NOMO-1 treated with DMSO at 0.1 percent for 48 hours (cell line): ENCODE data around the gene CREBL2.
"Not testable (repeated sequence)": the region's sequence is repeated elsewhere in the genome, so short reads cannot be mapped to it uniquely, and the experiment has no call there.

Experiments used
- DNase-seq: peaks from one replicate; lab custom pipeline; 2025; ENCODE audit not compliant: unreplicated experiment; lab: John Stamatoyannopoulos, UW

The CREBL2 gene

GRCh38 chr12:12611512-12612306 lies at the start of gene CREBL2:
TSS of gene CREBL2 (plus strand) at chr12:12611876. CDS start at chr12:12612173, 297 bp downstream.
- DNase-seq: peak; percentile 92

DNA sequence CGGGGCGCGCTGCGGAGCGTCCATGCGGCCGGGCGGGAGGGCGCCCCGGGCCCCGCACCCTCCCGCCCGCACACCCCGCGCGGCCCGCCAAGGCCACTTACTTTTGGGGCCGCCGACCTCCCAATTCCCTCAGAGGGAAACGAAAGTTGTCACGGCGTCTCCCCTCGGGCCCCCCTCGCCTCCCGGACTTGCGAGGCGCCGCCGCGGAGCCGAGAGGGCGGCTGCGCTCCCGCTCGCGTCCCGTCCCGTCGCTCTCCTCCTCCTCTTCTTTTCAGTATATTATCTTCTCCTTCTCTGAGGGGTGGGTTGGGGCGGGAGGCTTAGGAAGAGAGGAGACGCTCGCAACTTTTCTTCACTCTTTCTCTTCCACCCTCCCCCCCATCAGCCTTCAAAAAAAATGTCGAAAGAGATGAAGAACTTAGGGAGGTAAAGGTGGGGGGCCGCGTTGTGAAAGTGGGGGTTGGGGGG lies 49.6 kb upstream of the CREBL2 start:
- no peak for DNase-seq

DNA sequence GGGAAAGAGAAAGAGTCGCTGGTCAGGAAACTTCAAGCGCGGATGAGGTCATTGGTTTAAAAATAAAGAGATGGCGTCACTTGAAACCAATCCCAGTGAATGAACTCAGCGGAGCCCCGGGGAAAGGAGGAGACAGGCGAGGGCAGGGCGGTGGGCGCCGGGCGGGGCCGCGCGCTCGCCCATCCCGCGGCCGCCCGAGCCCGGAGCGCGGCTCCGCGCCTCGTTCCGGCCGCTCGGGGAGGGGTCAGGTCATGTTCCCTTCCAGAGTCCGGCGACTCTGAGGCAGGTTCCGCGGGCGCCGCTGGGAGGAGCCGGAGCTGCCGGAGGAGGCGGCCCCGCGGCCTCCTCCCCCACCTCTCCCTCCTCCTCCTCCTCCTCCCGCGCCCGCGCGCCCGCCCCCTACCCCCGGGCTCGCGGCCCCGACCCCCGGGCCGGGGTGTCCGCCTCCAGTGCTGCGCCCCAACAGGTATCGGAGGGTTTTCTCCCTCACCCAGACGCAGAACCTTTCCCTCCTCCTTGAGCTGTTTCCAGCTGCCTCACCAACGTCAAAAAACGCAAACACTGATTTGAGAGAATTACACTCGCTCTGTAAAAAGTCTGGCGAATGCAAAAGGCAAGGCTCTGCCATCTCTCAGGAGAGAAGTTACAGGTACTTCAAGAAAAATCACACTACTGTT lies 49.0 kb upstream of the CREBL2 start, which contains the start of gene DUSP16:
Gene DUSP16 (minus strand): TSS at position 279 of the 677 bp plus-strand sequence. CDS start 41,765 bp downstream, outside the sequence.
- peak; percentile 66 for DNase-seq

GRCh38 chr12:12563290-12563928 lies 48.3 kb upstream of the CREBL2 start:
- no peak for DNase-seq

GRCh38 chr12:12564911-12565310 lies 46.8 kb upstream of the CREBL2 start:
- DNase-seq: no peak

DNA sequence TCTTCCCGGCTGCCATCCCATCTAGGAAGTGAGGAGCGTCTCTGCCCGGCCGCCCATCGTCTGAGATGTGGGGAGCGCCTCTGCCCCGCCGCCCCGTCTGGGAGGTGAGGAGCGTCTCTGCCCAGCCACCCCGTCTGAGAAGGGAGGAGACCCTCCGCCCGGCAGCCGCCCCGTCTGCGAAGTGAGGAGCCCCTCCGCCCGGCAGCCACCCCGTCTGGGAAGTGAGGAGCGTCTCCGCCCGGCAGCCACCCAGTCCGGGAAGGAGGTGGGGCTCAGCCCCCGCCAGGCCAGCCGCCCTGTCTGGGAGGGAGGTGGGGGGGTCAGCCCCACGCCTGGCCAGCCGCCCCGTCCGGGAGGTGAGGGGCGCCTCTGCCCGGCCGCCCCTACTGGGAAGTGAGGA lies 45.7 kb upstream of the CREBL2 start:
- not testable (repeated sequence) for DNase-seq

GRCh38 chr12:12572659-12573058 lies 39.0 kb upstream of the CREBL2 start:
- DNase-seq: no peak

DNA sequence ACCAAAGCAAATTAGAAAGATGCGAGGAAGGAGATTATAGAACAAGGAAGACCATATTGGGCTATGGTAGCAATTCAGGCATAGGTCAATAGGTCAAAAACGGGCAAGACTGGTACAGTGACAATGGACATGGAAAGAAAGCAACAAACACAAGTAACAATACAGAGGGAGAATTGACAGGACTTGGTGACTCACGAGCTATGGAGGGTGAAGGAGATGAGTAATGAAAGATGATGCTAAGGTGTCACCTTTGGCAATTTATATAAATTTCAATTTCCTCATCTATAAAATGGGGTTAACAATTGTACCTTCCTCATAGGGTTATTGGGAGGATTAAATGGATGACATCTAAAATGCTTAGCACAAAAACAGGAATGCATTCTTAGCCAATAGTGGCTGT lies 33.9 kb upstream of the CREBL2 start:
- no peak for DNase-seq

DNA sequence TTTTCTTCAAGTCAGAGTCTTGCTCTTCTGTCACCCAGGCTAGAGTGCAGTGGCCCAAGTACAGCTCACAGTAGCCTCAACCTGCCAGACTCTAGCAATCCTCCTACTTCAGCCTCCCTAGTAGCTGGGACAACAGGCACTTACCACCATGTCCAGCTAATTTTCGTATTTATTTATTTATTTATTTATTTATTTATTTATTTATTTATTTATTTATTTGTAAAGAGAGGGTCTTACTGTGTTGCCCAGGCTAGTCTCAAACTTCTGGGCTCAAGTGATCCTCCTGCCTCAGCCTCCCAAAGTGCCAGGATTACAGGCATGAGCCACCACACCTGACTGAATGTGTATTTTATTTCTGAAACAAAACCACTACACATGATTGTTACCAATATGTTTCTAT lies 31.0 kb upstream of the CREBL2 start:
- DNase-seq: not testable (repeated sequence)

DNA sequence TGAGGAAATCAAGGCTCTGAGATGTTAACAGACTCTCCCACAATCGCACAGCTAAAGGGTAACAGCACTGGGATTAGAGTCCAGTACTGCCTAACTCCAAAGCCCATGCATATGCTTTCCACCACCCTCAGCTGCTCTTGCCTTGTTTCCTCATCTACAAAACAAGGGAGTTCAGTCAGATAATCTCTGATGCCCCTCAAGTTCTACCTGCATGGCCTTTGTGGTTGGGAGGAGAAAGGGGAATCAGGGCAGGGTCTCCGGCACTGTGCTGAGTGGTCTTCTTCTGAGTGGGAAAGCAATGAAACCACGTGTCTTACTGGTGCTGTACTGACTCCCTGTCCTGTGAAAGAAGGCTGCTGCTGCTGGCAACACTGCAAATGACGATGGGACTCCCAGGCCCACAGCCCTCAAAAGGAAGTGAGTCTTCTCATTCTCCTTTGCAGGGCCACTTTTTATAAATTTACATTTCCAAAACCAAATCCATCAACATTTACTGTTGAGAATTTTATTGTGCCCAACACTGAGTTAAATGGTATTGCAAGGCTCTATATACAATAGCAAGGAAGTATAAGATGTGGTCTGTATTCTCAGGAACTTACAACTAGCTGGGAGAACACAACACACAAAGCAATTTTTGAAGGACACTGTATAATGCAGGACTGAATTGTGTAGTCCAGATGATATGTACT lies 29.3 kb upstream of the CREBL2 start:
- DNase-seq: no peak

- no peak for DNase-seq
Observed at GRCh38 chr12:12582895-12583303, 28.8 kb upstream of the CREBL2 start.

DNA sequence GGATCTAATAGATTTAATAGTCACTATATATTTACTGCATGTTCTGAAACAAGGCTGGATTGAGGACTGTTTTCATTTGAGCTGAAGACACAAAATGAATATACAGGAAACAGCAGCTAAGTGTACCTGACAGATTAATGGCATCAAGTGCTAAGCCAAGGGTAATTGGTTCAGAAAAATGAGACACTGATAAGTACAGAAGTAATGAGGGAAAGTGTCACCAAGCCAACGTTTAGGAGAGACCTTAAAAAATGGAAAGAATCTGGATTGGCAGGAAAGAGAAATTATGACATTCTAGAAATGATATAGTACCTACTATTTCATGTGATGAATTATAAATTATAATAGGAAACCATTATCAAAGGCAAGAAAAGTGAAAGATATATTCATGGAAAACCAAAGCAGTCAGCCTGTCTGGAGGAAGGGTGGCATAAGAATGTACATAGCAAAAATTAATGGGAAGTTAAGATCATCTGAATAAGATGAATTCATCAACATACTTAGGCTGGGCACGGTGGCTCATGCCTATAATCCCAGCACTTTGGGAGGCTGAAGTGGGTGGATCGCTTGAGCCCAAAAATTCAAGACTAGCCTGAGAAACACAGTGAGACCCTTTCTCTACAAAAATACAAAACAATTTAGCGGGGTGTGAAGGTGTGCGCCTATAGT lies 28.0 kb upstream of the CREBL2 start:
- DNase-seq: no peak

GRCh38 chr12:12585115-12585863 lies 26.4 kb upstream of the CREBL2 start:
- no peak for DNase-seq

DNA sequence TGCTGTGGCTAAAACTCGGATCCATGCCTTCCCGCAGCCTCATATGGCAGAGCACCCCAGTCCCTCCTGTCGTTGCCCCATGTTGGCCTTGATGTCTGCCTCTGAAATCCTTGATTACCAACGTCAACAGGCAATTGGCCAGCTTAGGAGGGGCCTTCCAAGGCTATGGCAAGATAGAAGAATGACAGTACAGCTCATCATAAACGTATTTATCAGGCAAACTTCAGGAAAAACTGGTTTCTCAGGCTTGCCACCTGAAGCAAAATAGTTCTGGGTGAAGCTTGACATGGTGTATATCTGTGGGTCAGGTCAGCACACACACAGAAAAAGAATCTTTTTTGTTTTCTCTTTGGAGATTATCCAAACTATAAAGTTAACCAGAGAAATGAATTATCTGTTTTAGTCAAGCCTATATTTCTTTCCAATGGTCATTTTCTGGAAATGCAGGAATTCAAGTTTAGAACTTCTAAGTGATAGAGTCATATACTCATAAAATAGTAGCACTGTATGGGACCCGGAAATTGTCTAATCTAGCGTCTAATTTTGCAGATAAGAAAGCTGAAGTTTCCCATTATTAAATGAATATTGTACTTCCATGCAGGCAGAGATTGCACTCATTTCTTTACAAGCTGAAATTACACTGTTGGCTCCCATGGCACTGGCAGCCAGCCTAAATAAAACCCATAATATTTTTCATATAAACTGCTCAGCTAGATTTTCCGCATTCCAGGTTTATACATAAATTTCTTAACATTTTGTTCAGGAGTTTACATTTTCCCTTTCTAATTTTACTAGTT lies 24.6 kb upstream of the CREBL2 start:
- DNase-seq: no peak

DNA sequence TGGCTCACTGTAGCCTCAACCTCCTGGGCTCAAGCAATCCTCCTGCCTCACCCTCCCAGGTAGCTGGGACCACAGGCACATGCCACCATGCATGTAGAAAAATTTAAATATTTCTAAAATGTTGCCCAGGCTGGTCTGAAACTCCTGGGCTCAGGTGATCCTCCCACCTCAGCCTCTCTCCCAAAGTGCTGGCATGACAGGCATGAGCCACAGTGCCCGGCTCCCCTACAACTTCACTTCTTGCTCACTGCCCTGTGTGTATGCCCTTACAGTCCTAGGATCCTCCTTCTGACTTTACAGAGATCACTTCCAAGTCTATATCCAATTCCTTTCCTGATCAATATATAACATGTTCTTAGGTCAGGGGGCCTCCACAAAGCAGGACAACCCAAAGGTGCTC lies 23.8 kb upstream of the CREBL2 start:
- DNase-seq: no peak

- DNase-seq: not testable (repeated sequence)
Observed at GRCh38 chr12:12588436-12588835, 23.2 kb upstream of the CREBL2 start.

- no peak for DNase-seq
Observed at GRCh38 chr12:12590961-12591360, 20.7 kb upstream of the CREBL2 start.

DNA sequence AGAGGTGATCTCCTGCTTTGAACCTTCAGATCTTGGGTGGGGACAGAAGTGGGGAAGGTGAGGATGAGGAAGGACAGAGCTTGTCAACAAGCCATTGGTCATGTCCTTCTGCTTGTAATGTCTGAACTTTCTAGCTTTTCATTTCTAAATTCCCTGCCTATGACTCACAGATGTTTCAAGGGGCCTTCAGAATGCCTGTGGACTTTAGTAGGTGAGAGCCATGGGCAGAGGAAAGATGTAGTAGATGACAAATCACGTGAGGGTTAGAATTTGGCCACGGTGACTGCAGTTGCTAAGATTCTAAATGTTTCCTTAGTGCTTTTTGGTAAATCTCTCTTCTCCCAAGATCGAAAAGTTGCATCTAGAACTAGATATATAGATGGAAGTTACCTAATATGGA lies 18.7 kb upstream of the CREBL2 start:
- DNase-seq: no peak

GRCh38 chr12:12595929-12596328 lies 15.7 kb upstream of the CREBL2 start:
- not testable (repeated sequence) for DNase-seq
